HCT116 (cell line): ENCODE measurements around the gene TAS2R20. TPM values are rescaled to one million over a fixed set of nuclear protein-coding genes. Genes with fewer than 3 reads are reported as not detected.

ENCODE experiments used
- ATAC-seq: fragments of 200-7000 bp; cut with Tn5 transposase; 2 replicates; pipeline ENCODE4 v1.9.1; 2020; ENCODE audit warnings: mild to moderate bottlenecking, moderate library complexity
- BruUV-seq: library from RNA; stranded (reverse); fragments of 400-500 nt; replicated peaks from 2 replicates; lab custom pipeline; 2021; lab: Mats Ljungman, UMichigan
- CTCF ChIA-PET: fragments of 300-600 bp; sonication (Branson Sonifier 250); formaldehyde crosslinking; loops from one replicate; lab custom pipeline; 2021; ENCODE audit warnings: antibody characterized with exemption; lab: Charles Lee
- POLR2A ChIA-PET: fragments of 300-600, 350-600 bp; sonication (Branson Sonifier 250); formaldehyde crosslinking; loops from one replicate; lab custom pipeline; 2021; ENCODE audit warnings: antibody characterized with exemption; lab: Charles Lee
- RAD21 ChIA-PET, 2 experiments: fragments of 300-600 bp; sonication (Branson Sonifier 250); formaldehyde crosslinking; loops; one replicate each; lab custom pipeline; 2023; ENCODE audit warnings: low total read pairs in 2 of 2; ENCODE audit not compliant: uncharacterized antibody in 2 of 2, unreplicated experiment in 2 of 2, low non-redundant PET in 1 of 2; lab: Charles Lee
- DNase-seq: peaks from one replicate; pipeline ENCODE4 v3.0.0-alpha.2; 2010; ENCODE audit warnings: low read depth, low spot score
- H2AFZ ChIP-seq: fragments of 200-600 bp; shearing (Covaris generic), sonication (generic); 2 replicates; pipeline ENCODE4 v1.6.1; 2017; ENCODE audit warnings: low read depth, mixed run types, mixed read lengths, antibody characterized with exemption, low read length; ENCODE audit not compliant: poor library complexity, severe bottlenecking
- H3K27ac ChIP-seq: 2 replicates; pipeline ENCODE4 v1.5.1; 2012; ENCODE audit warnings: low read depth, low read length
- H3K27me3 ChIP-seq: fragments of 200-600 bp; sonication (generic); 2 replicates; pipeline ENCODE4 v1.6.1; 2016; ENCODE audit warnings: mixed run types, low read length, mixed read lengths; ENCODE audit not compliant: insufficient read depth
- H3K36me3 ChIP-seq, 2 experiments: fragments of 200-500 bp in 1 of 2; fragments of 200-600 bp in 1 of 2; sonication (Bioruptor generic) in 1 of 2; sonication (generic) in 1 of 2; 2 replicates each; pipeline versions ENCODE4 v1.5.1 to v1.6.1; 2014 to 2016; ENCODE audit warnings: low read length in 2 of 2, inconsistent platforms in 1 of 2, mixed read lengths in 1 of 2, mixed run types in 1 of 2; ENCODE audit not compliant: insufficient read depth in 2 of 2, control insufficient read depth in 1 of 2
- H3K4me1 ChIP-seq, 2 experiments: fragments of 200-600 bp in 1 of 2; sonication (generic) in 1 of 2; 2 replicates each; pipeline versions ENCODE4 v1.5.1 to v1.6.1; 2012 to 2017; ENCODE audit warnings: low read length in 2 of 2, inconsistent platforms in 1 of 2, mild to moderate bottlenecking in 1 of 2, mixed read lengths in 1 of 2, mixed run types in 1 of 2, moderate library complexity in 1 of 2; ENCODE audit not compliant: insufficient read depth in 2 of 2, control insufficient read depth in 1 of 2
- H3K4me2 ChIP-seq: fragments of 200-600 bp; sonication (generic); 2 replicates; pipeline ENCODE4 v1.6.1; 2017; ENCODE audit warnings: mixed run types, low read length, mixed read lengths
- H3K4me3 ChIP-seq, 2 experiments: fragments of 200-600 bp in 1 of 2; sonication (generic) in 1 of 2; replicated peaks in 1 of 2; 2 replicates each; pipeline ENCODE4 v1.5.1; 2011 to 2016; ENCODE audit warnings: low read length in 2 of 2, control low read depth in 1 of 2, low read depth in 1 of 2, mild to moderate bottlenecking in 1 of 2, mixed read lengths in 1 of 2, mixed run types in 1 of 2
- H3K79me2 ChIP-seq: fragments of 200-600 bp; sonication (generic); 2 replicates; pipeline ENCODE4 v1.6.1; 2017; ENCODE audit warnings: mild to moderate bottlenecking, mixed run types, low read length, moderate library complexity, mixed read lengths; ENCODE audit not compliant: insufficient read depth
- H3K9ac ChIP-seq: fragments of 200-600 bp; sonication (generic); 2 replicates; pipeline ENCODE4 v1.6.1; 2016; ENCODE audit warnings: low read length, mixed read lengths
- H3K9me2 ChIP-seq: fragments of 200-600 bp; sonication (generic), shearing (Covaris generic); 2 replicates; pipeline ENCODE4 v1.6.1; 2017; ENCODE audit warnings: mixed run types, mild to moderate bottlenecking, moderate library complexity; ENCODE audit not compliant: insufficient read depth
- H3K9me3 ChIP-seq, 2 experiments: fragments of 200-500 bp in 1 of 2; fragments of 200-600 bp in 1 of 2; sonication (Bioruptor generic) in 1 of 2; sonication (generic) in 1 of 2; 2 replicates each; pipeline ENCODE4 v1.6.1; 2014 to 2017; ENCODE audit warnings: low read length in 2 of 2, mixed read lengths in 2 of 2, inconsistent platforms in 1 of 2, low read depth in 1 of 2, mild to moderate bottlenecking in 1 of 2, mixed run types in 1 of 2, moderate library complexity in 1 of 2; ENCODE audit not compliant: control insufficient read depth in 1 of 2, insufficient read depth in 1 of 2
- H4K20me1 ChIP-seq: fragments of 200-600 bp; sonication (generic), shearing (Covaris generic); 2 replicates; pipeline ENCODE4 v1.6.1; 2017; ENCODE audit warnings: mixed run types, mild to moderate bottlenecking, moderate library complexity; ENCODE audit not compliant: insufficient read depth
- JUND ChIP-seq: IDR thresholded peaks from 2 replicates; pipeline ENCODE4 v1.6.1; 2012
- MAX ChIP-seq: IDR thresholded peaks from 2 replicates; pipeline ENCODE4 v1.6.1; 2012
- POLR2AphosphoS5 ChIP-seq: IDR thresholded peaks from 2 replicates; pipeline ENCODE4 v1.6.1; 2011; ENCODE audit warnings: mild to moderate bottlenecking, low read depth, low read length, moderate library complexity
- RAD21 ChIP-seq: IDR thresholded peaks from 2 replicates; pipeline ENCODE4 v1.6.1; 2012; ENCODE audit warnings: low read depth, mild to moderate bottlenecking
- SP1 ChIP-seq: IDR thresholded peaks from 2 replicates; pipeline ENCODE4 v1.6.1; 2012; ENCODE audit warnings: low read depth
- YY1 ChIP-seq: IDR thresholded peaks from 2 replicates; pipeline ENCODE4 v1.6.1; 2011; ENCODE audit warnings: low read length, low read depth, moderate library complexity, mild to moderate bottlenecking; ENCODE audit not compliant: insufficient replicate concordance; ENCODE audit errors: extremely low read depth
- intact Hi-C: fragments of 100-400 bp; cut with micrococcal nuclease; formaldehyde crosslinking; loops from 2 replicates; pipeline ENCODE4 v1.10.0; 2022
- total RNA-seq: library from RNA; stranded (reverse); gene quantifications from one replicate; pipeline ENCODE4 v1.2.1, GENCODE V29; 2021; ENCODE audit not compliant: unreplicated experiment

Gene TAS2R20
- total RNA-seq, 1 experiment from 2014 or later = 0.76 TPM

GRCh38 chr12:11015775-11016430 is 17.8 kb upstream of the TAS2R20 start:
- Histone ChIP-seq H3K9me2 (no peaks in the 10 kb centered on the region), H3K4me3 (no peak overlapping the region), H3K27ac (no peak overlapping the region), H3K27me3 (no peaks in the 10 kb centered on the region), H3K79me2 (0 out of 2 replicates have a peak, but pooled peaks cover 4% of the 10 kb centered on the region), H3K36me3 (no peaks in the 10 kb centered on the region), H3K9me3 (no peaks in the 10 kb centered on the region), H3K9ac (no peak overlapping the region), H3K4me1 (no peaks in the 10 kb centered on the region), H2AFZ (no peak overlapping the region), H3K4me2 (no peak overlapping the region), H4K20me1 (no peaks in the 10 kb centered on the region)
- BruUV-seq = no TSS peak
- DNase-seq (no peak), ATAC-seq (no peak)
- intact Hi-C loops = no loop called here
- ChIA-PET RAD21 (no interaction called here), CTCF (no interaction called here)
- TF ChIP-seq POLR2AphosphoS5 (no peak), JUND (no peak)
- TF ChIP-seq, all 23 proteins: peak for 0
- POLR2A ChIA-PET = no interaction called here

DNA sequence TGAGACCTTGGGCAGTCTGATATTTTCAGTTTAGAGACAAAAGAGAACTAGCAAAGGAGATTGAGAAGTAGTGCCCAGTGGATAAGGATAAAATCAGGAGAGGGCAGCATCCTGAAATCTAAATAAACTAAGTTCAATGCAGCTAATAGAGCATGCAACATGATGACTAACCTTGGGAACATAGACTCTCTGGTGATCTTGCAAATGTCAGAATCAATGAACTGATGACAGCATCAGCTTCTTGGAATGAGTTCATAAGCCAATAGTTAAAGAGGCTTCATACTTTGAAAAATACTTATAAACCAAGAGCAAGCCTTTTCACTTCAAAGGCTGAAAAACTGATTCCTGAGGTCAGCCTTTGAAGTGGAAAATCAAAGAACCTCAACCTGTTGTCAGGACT is 16.1 kb upstream of the TAS2R20 start:
- ChIA-PET CTCF (no interaction called here), RAD21 (no interaction called here), POLR2A (no interaction called here)
- Histone ChIP-seq H2AFZ (no peak overlapping the region), H3K27ac (no peak overlapping the region), H3K36me3 (no peaks in the 10 kb centered on the region), H3K4me3 (no peak overlapping the region), H3K27me3 (no peaks in the 10 kb centered on the region), H3K9me2 (no peaks in the 10 kb centered on the region), H4K20me1 (no peaks in the 10 kb centered on the region), H3K9ac (no peak overlapping the region), H3K4me1 (no peaks in the 10 kb centered on the region), H3K9me3 (no peaks in the 10 kb centered on the region), H3K4me2 (no peak overlapping the region), H3K79me2 (no peaks in the 10 kb centered on the region)
- no peak for DNase-seq
- TF ChIP-seq YY1 (no peak), MAX (no peak), RAD21 (no peak), SP1 (no peak)
- intact Hi-C loops = no loop called here
- BruUV-seq = no TSS peak
- no peak for ATAC-seq
